GM12891 (cell line): ENCODE measurements around the gene COPG1.

Experiments used
- DNase-seq: peaks from one replicate; pipeline ENCODE4 v3.0.0; 2011; ENCODE audit warnings: low spot score; ENCODE audit not compliant: insufficient read length
- FAIRE-seq: peaks from 2 replicates; lab custom pipeline; 2011; peaks lifted over from hg19 to GRCh38; lab: Jason Lieb, UNC
- PAX5 ChIP-seq: IDR thresholded peaks from 2 replicates; pipeline ENCODE4 v1.6.1; 2011; ENCODE audit warnings: low read length, moderate library complexity, mild to moderate bottlenecking; ENCODE audit not compliant: insufficient read depth, severe bottlenecking
- POLR2A ChIP-seq: IDR thresholded peaks from 2 replicates; pipeline ENCODE4 v1.6.1; 2011; ENCODE audit warnings: low read depth, low read length, control low read depth
- POLR2AphosphoS5 ChIP-seq: IDR thresholded peaks from 2 replicates; pipeline ENCODE4 v1.6.1; 2011; ENCODE audit warnings: low read depth, low read length, control low read depth
- POU2F2 ChIP-seq: IDR thresholded peaks from 2 replicates; pipeline ENCODE4 v1.6.1; 2011; ENCODE audit warnings: low read depth, mild to moderate bottlenecking, control low read depth, low read length, moderate library complexity
- SPI1 ChIP-seq: IDR thresholded peaks from 2 replicates; pipeline ENCODE4 v1.6.1; 2011; ENCODE audit warnings: low read depth, low read length, control low read depth
- TAF1 ChIP-seq: IDR thresholded peaks from 2 replicates; pipeline ENCODE4 v1.6.1; 2011; ENCODE audit warnings: low read depth, low read length, control low read depth

Gene COPG1

GRCh38 chr3:129304146-129304961 lies 54.9 kb downstream of the COPG1 start:
- TF ChIP-seq POU2F2 (no peak), POLR2A (no peak), TAF1 (no peak), SPI1 (no peak), POLR2AphosphoS5 (no peak), PAX5 (no peak)
- no peak for DNase-seq
- no peak for FAIRE-seq

- no peak for DNase-seq
- no peak for FAIRE-seq
- no peak for TF ChIP-seq POLR2AphosphoS5
- no peak for TF ChIP-seq SPI1
- no peak for TF ChIP-seq POLR2A
- TF ChIP-seq POU2F2, result no peak
- no peak for TF ChIP-seq PAX5
- no peak for TF ChIP-seq TAF1
Observed at GRCh38 chr3:129304962-129305222, 55.5 kb downstream of the COPG1 start.

- FAIRE-seq, result peak; percentile 90
- TF ChIP-seq POU2F2 (peak; percentile 93), PAX5 (no peak), POLR2AphosphoS5 (0 out of 2 replicates have a peak, but pooled peaks have one; percentile 36)
- no peak for DNase-seq
Observed at GRCh38 chr3:129305592-129306091, 56.2 kb downstream of the COPG1 start.

- DNase-seq (no peak), FAIRE-seq (peak; percentile 13)
- TF ChIP-seq POU2F2 (no peak), POLR2A (no peak), TAF1 (no peak), SPI1 (no peak), PAX5 (no peak), POLR2AphosphoS5 (no peak)
Observed at GRCh38 chr3:129308636-129309035, 59.2 kb downstream of the COPG1 start.

GRCh38 chr3:129310111-129311011 lies 61.0 kb downstream of the COPG1 start:
- DNase-seq (no peak), FAIRE-seq (no peak)
- no peak for TF ChIP-seq SPI1
- peak; percentile 41; the same call in 1 of the 2 replicates for TF ChIP-seq POU2F2

- FAIRE-seq (no peak), DNase-seq (no peak)
- no peak for TF ChIP-seq PAX5
- no peak for TF ChIP-seq POU2F2
- TF ChIP-seq SPI1, result no peak
- no peak for TF ChIP-seq TAF1
- TF ChIP-seq POLR2A, result no peak
- no peak for TF ChIP-seq POLR2AphosphoS5
Observed at GRCh38 chr3:129311054-129311902, 61.9 kb downstream of the COPG1 start.

- DNase-seq (no peak), FAIRE-seq (peak; percentile 16)
- TF ChIP-seq SPI1 (no peak), PAX5 (no peak)
Observed at GRCh38 chr3:129312021-129312639, 62.7 kb downstream of the COPG1 start.

- FAIRE-seq (no peak), DNase-seq (no peak)
- no peak for TF ChIP-seq TAF1
- TF ChIP-seq POU2F2, result 0 out of 2 replicates have a peak, but pooled peaks have one; percentile 7
- no peak for TF ChIP-seq POLR2AphosphoS5
Observed at GRCh38 chr3:129312671-129313414, 63.4 kb downstream of the COPG1 start.

GRCh38 chr3:129313415-129313664 lies 63.9 kb downstream of the COPG1 start:
- DNase-seq (no peak), FAIRE-seq (no peak)
- TF ChIP-seq POU2F2 (no peak), PAX5 (no peak), SPI1 (no peak), TAF1 (no peak), POLR2AphosphoS5 (no peak; the same call in 1 of the 2 replicates), POLR2A (no peak)
